KMS-11 (cell line): ENCODE data around the gene C16orf95.

Experiments used
- H2AFZ ChIP-seq: fragments of 200-600 bp; sonication (generic); 2 replicates; pipeline ENCODE4 v1.6.1; 2016; ENCODE audit warnings: antibody characterized with exemption, mixed run types, low read depth
- H3K27ac ChIP-seq: fragments of 200-600 bp; sonication (generic); 2 replicates; pipeline ENCODE4 v1.6.1; 2016; ENCODE audit warnings: mild to moderate bottlenecking, mixed run types
- H3K27me3 ChIP-seq: fragments of 200-600 bp; sonication (generic); 2 replicates; pipeline ENCODE4 v1.6.1; 2017; ENCODE audit warnings: mild to moderate bottlenecking, low read depth, mixed run types, moderate library complexity; ENCODE audit not compliant: insufficient read depth
- H3K36me3 ChIP-seq: fragments of 200-600 bp; sonication (generic); 2 replicates; pipeline ENCODE4 v1.6.1; 2017; ENCODE audit warnings: mild to moderate bottlenecking, mixed run types; ENCODE audit not compliant: insufficient read depth
- H3K4me1 ChIP-seq: fragments of 200-600 bp; sonication (generic); 2 replicates; pipeline ENCODE4 v1.6.1; 2016; ENCODE audit warnings: mild to moderate bottlenecking, low read depth, mixed run types; ENCODE audit not compliant: poor library complexity, severe bottlenecking
- H3K4me2 ChIP-seq: fragments of 200-600 bp; sonication (generic); 2 replicates; pipeline ENCODE4 v1.7.0; 2016; ENCODE audit warnings: mild to moderate bottlenecking, mixed run types
- H3K4me3 ChIP-seq: fragments of 200-600 bp; sonication (generic); IDR thresholded peaks from 2 replicates; pipeline ENCODE4 v1.6.1; 2017; ENCODE audit warnings: low read depth, low read length, mixed read lengths; ENCODE audit not compliant: insufficient read depth
- H3K79me2 ChIP-seq: fragments of 200-600 bp; sonication (generic); 2 replicates; pipeline ENCODE4 v1.6.1; 2016; ENCODE audit warnings: low read depth, mixed run types; ENCODE audit not compliant: insufficient read depth
- H3K9ac ChIP-seq: fragments of 200-600 bp; sonication (generic); 2 replicates; pipeline ENCODE4 v1.6.1; 2016; ENCODE audit warnings: mild to moderate bottlenecking, mixed run types
- H4K20me1 ChIP-seq: fragments of 200-600 bp; sonication (generic); 2 replicates; pipeline ENCODE4 v1.6.1; 2016; ENCODE audit warnings: mild to moderate bottlenecking, mixed run types; ENCODE audit not compliant: insufficient read depth
- CTCF ChIP-seq: fragments of 200-600 bp; sonication (generic); conservative IDR thresholded peaks from 2 replicates; pipeline ENCODE4 v1.6.1; 2017; ENCODE audit warnings: low read depth, mild to moderate bottlenecking, antibody characterized with exemption, low read length, moderate library complexity, mixed read lengths

Gene C16orf95

GRCh38 chr16:87291944-87292343 lies 25.2 kb downstream of the C16orf95 start:
- Histone ChIP-seq H3K79me2 (no peaks in the 10 kb centered on the region), H3K27me3 (no peaks in the 10 kb centered on the region), H3K27ac (no peak overlapping the region), H3K4me3 (no peak overlapping the region), H3K4me2 (no peak overlapping the region), H2AFZ (no peak overlapping the region), H3K9ac (no peak overlapping the region), H3K36me3 (no peaks in the 10 kb centered on the region), H4K20me1 (no peaks in the 10 kb centered on the region), H3K4me1 (no peaks in the 10 kb centered on the region)
- TF ChIP-seq CTCF, result no peak

GRCh38 chr16:87288753-87289362 lies 28.3 kb downstream of the C16orf95 start:
- Histone ChIP-seq H4K20me1 (no peaks in the 10 kb centered on the region), H3K4me2 (no peak overlapping the region), H2AFZ (no peak overlapping the region), H3K9ac (no peak overlapping the region), H3K4me3 (no peak overlapping the region), H3K36me3 (no peaks in the 10 kb centered on the region), H3K79me2 (no peaks in the 10 kb centered on the region), H3K27me3 (no peaks in the 10 kb centered on the region), H3K27ac (no peak overlapping the region), H3K4me1 (no peaks in the 10 kb centered on the region)
- no peak for TF ChIP-seq CTCF

- Histone ChIP-seq H3K27me3 (no peaks in the 10 kb centered on the region), H3K4me3 (no peak overlapping the region), H3K27ac (no peak overlapping the region), H2AFZ (no peak overlapping the region), H3K36me3 (no peaks in the 10 kb centered on the region), H3K4me1 (no peaks in the 10 kb centered on the region), H4K20me1 (no peaks in the 10 kb centered on the region), H3K9ac (no peak overlapping the region), H3K4me2 (no peak overlapping the region), H3K79me2 (no peaks in the 10 kb centered on the region)
- TF ChIP-seq CTCF, result no peak
Measured at GRCh38 chr16:87286839-87287626, 30.2 kb downstream of the C16orf95 start.

- Histone ChIP-seq H3K4me2 (no peak overlapping the region), H4K20me1 (no peaks in the 10 kb centered on the region), H3K36me3 (no peaks in the 10 kb centered on the region), H3K27me3 (no peaks in the 10 kb centered on the region), H3K27ac (no peak overlapping the region), H3K9ac (no peak overlapping the region), H3K79me2 (no peaks in the 10 kb centered on the region), H3K4me1 (no peaks in the 10 kb centered on the region), H2AFZ (no peak overlapping the region), H3K4me3 (no peak overlapping the region)
- no peak for TF ChIP-seq CTCF
Measured at GRCh38 chr16:87284183-87284582, 33.0 kb downstream of the C16orf95 start.
